ENCODE results near the gene CUL1.

The CUL1 gene

DNA sequence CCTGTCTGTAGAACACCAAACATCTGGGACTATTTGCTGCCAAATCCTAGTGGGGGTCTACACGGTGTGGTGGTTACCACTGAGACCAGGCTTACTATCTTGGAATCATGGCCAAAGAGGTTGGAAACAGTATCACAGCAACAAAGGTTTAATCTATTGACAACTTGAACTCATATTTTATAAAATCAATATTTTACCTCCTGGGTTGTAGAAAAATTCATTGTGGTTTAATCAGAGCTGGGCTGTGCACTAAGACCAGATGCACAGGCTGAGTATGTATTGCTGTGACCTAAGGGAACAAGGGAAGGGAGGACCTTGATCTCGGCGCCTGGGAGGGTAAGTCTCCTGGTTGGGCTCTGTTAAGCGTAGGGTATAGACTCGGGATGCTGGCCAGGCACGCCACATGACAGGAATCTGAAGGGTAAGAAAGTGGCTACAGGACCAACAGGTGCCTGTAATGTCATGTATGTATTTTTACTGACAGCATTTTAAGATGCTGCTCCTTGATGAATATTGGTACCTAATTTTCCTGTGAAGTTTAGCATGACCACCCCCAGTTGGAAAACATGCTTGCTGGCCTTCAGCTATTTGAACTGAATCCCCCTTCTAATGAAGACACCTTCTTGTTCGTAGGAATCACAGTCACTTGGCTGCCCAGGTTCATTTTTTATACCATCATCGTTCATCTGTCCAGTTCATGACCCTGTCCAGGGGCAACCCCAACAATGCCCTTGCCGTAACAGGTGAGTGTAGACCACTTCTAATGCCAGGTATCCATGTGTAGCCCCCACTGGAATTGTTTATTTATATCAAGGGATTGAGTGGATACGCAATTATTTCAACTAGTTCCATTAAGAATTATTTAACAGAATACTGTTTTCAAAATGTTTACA, 105.9 kb downstream of the CUL1 start:
- DNase-seq (ENCODE audit: low read depth), result no peak

DNA sequence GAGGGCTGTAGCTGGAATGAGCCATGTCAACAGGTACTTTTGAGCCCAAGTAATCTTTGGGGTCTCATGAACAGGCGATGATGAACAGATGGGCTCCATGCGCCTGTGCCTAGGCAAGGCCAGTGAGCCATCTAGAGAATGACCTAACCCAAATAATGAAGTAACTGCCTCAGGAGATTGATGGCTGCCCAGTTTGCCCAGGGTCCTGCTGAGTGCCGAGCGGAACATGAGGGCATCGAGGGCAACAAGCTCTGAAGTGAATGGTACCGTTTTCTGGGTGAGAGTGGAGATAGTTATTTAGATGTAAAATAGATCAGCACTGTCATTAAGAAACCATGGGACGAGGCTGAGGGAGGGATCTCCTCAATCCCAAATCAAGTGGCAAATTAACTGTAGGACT, 107.5 kb downstream of the CUL1 start:
- no peak for DNase-seq (ENCODE audit: low read depth)

DNA sequence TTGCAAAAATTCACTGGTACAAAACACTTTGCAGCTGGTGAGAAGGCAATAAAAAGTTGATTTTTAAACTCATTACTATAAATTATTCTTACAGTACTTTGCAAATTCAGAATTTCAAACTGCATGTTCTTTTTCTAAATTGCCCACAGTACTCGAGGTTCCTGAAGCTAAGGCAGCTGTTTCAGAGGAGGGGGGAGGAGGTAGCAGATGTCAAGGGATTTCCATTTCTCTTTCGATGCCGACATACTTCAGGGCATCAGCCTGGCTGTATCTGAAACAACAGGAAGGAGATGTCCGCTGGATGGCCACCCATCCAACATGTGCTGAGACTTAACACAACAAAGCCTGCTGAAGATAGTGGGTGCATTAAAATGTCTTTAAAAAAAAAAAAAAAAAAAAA, 108.7 kb downstream of the CUL1 start:
- DNase-seq (ENCODE audit: low read depth), result no peak

DNA sequence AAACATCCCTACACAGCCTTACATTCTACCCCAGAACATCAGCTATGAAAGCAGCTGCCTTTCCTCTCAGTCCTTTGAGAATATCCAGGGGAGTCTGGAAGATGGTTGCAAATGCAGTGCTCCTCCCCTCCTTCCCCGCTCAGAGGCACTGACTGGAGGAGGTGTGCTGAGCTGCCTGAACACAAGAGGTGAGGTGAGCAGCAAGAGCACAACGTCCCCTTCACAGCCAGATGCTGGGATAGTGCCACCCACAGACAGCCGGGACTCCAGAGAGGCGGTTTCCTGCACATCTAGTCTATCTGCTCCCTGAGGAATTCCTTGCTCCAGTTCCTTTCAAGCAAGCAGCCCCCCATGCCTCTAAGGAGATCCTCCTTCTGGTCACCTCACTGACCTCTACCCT, 111.2 kb downstream of the CUL1 start:
- no peak for DNase-seq (ENCODE audit: low read depth)

DNA sequence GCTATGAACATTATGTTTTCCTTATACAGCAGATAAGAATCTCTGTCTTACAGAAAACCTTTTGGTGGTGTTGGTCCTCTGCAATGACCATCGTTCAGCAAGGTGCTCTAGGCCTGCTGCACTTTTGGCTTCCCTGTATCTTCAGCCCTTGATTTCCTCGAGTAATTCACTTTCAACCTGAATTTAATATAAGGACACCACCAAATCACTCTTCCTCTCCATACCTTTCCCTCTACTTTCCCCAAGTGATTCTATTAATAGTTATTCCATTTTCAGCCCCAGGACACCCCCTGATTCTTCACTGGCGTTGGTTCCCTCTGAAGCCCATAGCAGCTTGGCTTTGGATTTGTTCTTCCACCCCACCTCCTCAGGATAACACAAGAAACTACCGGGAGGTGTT, 113.2 kb downstream of the CUL1 start:
- DNase-seq (ENCODE audit: low read depth), result no peak

DNA sequence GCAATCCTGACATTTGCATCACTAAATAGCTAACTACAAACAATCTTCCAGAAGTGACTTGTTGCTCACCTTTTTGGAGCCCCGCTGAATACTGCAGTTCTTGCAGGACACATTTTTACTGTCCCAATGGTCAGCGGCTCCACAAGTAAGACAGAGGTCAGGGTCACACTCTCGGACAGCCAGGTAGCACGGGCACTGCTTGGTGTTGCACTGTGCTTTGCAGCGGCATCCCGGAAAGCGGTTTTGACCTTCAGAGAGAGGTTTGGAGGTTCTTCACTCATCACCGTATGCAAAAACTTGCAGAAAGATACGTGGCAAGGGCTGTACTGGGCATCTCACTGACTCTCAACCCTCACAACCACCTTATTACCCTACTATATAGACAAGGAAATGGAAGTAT, 115.2 kb downstream of the CUL1 start:
- DNase-seq (ENCODE audit: low read depth), result no peak

DNA sequence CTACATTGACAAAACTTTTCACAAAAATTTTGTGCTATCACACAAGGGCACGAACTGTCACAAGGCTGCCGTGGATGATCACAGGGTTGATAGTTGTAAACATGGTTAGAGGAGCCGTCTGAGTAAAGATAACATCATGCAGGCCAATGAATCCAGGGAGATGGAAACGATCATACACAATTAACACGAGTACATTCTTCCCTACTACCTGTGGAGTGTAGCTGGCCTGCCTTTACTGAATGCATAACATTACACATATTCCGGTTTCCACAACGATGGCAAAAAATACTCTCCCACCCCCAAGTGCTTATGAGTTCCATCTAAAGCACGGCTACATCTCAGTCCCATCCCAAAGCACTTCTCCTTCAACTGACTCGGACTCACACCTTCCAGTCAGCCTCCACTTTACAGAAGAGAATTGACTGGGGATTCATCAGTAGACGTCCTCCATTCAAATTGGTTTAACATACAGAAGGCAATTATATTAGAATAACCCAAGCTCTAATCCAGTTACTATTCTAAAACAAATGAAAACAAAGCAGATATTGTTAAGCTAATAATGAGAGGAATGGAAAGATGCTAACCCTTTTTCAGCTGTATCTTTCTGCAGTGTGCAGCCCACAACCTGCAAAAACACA, 116.3 kb downstream of the CUL1 start:
- DNase-seq (ENCODE audit: low read depth), result no peak

DNA sequence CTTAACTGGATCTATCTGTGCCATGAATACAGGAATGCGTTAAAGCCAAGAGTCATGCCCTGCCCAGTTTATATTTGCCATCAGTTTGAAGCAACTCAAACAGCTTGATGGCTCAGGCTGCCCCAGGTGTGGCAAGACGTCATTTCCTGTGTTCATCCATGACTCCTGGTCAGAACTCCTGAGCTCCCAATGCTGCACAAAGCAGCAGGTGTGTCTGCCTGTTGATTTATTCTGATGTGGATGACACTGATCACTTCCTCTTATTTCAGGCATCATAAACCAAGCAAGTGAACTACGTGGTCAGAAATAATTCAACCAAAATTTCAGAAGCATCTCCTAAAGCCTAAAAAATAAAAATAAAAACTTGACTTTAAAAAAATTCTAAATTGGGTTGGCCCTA, 116.9 kb downstream of the CUL1 start:
- DNase-seq (ENCODE audit: low read depth), result no peak

DNA sequence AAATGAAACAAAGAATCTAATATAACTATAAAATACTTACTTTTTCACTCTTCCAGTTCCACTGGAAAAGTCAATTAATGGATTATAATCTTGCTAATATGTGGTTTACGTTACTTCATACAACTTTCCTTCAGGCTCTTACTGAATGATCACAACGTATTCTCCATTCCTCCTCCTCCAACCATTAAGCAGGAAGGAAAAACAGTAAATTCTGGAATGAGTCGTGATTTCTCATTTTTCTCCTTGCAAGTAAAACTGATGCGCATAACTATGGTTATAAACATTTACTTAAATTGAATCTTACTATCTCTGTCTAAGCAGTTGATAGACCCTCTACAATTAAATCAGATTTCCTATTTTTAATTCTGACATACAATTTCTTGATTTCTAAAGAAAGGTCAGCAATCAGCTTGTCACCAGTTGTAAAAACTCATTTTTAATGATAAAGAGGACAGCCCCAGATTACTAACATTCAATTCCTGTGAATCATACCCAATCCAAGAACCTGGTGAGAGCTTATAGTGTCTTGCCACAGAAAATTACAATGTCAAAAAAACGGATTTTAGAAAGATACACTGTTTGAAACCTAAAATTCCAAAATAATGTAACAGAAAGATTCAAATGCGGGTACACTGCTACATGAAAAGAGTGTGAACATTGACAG, 121.1 kb downstream of the CUL1 start:
- peak; percentile 69 for DNase-seq (ENCODE audit: low read depth)

DNA sequence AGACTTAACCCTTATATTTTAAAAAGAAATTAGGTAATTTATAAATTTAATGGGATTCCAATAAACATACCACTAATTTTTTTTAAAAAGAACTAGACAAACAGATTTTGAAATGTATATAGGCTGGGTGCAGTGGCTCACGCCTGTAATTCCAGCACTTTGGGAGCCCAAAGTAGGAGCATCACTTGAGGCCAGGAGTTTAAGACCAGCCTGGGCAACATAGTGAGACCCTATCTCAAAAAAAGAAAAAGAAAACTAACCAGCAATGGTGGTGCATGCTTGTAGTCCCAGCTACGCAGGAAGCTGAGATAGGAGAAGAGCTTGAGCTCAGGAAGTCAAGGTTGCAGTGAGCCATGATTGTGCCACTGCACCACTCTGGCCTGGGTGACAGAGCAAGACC, 122.7 kb downstream of the CUL1 start:
- no peak for DNase-seq (ENCODE audit: low read depth)

DNA sequence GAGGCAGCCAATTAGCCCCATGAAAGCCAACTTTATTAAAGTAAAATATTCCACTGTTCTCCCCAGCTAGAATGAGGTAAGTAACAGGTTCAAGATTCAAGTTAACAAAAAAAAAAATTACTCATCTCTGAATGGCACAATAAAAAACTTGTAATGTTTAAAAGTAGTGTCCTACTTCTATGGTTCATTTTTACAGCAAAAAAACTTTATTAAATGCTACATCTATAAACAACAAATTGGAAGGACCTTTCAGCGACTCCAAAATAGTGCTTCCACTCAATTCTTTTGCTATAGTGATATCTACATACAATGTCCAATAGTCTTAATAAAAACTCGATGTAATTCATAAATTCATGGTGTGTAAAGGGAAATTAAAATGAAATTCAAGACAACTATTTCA, 126.2 kb downstream of the CUL1 start:
- DNase-seq (ENCODE audit: low read depth), result no peak

DNA sequence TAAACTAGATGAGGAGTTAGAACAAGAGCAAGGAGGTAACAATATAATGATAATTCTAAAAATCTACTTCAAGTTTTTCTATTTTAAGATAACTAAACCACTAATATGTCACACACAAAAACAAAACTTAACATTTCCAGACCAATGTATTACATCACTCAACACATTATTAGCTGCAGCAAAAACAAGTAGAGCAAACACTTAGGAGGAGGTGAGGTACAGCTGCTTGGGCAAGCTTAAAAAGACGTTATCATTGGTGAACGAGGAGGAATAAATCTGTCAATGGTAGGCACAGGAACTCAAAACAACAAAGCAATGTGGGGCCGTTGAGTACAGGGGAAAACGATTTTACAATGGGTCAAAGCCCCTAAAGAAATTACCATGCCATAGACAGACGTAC, 126.6 kb downstream of the CUL1 start:
- no peak for DNase-seq (ENCODE audit: low read depth)

DNA sequence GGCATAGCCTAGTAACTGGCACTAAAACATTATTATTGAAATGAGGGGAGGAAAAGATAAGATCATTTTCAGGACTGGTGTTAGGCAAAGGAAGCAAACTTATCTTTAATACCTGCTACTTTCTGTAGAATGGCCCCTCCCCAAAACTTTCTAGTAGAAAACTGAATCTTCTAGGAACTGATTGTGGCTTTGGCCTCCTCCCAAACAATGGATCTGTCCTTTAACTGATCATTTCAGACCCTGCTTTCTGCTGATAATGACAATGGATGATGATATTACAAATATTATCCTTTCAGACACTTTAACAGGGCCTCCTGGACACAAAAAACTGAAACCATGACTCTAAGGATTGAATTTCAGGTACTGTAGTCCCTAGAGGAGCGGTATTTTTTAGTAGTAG, 130.3 kb downstream of the CUL1 start:
- DNase-seq (ENCODE audit: low read depth), result no peak

DNA sequence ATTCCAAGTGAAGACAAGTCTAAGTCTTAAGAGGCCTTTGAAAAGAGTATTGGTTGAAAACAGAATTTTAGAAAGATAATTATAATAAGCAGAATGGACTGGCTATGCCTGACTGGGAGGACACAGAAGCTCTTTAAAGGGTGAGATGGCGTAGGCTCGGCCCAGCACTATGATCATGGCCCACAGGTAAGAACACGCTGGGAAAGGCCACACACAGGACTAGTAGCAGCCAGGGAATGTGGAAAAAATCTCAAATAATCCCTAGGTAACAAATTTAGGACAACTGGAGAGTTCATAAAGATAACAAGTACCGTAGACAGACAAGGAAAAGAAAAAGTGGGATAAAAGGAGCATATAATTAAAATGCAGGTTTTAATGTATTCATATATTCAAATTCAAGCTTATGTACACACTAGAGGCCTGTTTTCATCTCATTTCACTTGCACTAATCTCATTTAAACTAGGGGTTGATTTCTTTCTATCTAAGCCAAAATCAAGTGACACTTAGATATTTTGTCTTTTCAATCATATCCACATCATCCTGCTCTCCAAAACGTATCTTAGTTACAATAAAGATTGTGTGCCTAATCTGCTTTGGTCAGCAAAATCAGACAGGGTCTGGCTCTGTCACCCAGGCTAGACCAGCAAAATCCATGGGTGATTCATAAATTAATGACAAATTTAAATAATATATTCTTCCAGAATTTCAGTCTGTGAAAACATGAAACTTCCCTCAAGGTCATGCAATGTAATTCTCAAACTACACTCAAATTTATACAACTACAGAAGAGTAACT, 132.4 kb downstream of the CUL1 start:
- no peak for DNase-seq (ENCODE audit: low read depth)

DNA sequence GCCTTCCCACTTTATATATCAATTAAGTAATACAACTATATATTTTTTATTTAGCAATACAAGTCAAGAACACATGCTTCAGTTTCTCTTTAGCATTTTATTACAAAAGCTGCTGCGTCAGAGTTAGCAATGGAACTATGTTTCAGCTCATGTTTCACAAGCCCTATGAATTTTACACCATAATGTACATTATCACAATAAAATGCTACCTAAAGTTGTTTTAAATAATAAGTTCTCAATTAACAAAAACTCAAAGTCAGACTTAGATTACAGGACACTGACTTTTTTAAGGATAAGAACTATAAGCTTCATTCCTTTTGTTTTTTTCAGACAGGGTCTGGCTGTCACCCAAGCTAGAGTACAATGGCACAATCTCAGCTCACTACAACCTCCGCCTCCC, 133.1 kb downstream of the CUL1 start:
- DNase-seq (ENCODE audit: low read depth), result no peak

DNA sequence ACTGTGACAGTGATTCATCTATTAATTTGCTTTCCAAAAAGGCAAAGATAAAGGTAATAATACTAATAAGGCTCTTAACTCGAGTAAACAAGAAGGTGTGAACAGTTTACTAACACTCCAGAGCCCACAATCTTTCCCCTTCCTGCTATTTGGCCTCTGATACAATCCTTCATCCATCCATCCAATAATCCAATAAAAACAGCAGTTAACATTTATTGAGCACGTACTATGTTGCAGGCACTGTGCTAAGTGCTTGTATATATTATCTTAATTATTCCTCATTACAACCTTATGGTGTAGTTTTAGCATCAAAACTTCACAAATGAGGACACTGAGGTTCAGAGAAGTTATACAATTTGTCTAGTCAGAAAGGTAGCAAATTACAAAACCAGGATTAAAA, 135.9 kb downstream of the CUL1 start:
- no peak for DNase-seq (ENCODE audit: low read depth)

DNA sequence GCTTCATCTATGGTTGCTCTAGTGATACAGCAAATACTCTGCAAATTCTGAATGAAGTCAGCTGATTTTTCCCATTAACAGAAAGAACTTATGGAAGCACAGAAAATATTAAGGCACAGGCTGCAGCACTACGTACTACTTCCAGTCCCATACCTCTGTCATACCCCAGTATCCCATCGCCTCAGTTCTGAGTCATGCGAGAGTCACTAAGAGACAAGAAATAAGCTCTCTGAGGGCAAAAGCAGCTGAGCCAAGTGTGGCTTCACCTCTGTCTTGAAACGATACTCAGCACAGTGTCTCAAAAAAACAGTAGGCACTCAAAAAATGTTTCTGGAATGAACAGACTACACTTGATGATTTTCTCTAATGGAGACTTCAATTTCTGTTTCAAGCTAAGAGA, 137.2 kb downstream of the CUL1 start:
- DNase-seq (ENCODE audit: low read depth), result no peak

DNA sequence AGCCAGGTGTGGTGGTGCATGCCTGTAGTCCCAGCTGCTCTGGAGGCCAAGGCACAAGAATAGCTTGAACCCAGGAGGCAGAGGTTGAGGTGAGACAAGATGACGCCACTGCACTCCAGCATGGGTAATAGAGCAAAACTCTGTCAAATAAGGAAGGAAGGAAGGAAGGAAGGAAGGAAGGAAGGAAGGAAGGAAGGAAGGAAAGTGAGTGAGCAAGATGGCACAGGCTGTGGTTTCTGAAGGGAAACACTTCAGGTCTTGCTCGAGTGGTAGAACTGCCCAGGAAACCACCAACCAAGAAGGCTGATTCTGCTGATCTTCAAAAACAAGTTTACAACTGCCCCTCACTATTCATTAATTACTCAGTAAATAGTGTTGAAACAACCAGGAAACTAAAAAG, 140.2 kb downstream of the CUL1 start:
- no peak for DNase-seq (ENCODE audit: low read depth)

DNA sequence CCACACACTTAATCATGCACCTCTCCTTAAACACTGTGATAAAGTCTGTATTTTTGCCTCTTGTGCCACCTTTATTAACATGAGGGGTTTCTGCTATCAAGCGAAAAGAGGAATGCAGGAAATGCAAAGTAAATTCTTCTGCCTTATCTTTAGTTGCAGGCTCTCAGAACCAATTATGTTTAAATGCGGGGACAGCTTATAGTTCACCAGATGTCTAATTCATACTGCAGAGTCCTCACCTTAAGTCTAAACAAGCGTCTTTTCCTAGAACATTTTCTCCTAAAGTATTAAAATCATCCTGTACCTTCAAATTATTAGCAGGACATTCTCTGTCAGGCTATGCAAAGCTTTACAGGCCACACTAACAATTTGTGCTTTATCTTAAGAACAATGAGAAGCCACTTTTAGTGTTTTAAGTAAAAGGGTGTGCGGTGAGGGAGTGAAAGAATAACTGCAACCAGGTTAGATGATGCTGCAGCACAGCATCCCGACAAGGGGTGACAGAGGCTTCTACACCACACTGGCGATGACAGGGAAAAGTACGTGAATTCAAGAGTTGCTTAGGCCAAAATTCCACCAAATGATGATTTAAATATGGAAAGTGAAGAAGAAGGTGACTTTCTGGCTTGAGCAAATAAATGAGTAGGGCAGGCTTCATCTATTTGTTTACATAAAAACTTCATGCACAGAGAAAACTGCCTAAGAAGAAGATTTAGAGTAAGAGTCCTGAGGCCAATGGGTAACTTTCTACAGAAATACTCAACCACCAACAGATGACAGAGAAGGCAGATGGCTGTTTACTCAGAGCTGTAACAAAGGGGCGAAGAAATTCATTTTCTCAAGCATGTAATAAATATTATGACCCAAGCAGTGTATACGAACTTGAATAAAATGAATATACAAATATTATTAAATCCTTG, 149.4 kb downstream of the CUL1 start:
- no peak for DNase-seq (ENCODE audit: low read depth)

DNA sequence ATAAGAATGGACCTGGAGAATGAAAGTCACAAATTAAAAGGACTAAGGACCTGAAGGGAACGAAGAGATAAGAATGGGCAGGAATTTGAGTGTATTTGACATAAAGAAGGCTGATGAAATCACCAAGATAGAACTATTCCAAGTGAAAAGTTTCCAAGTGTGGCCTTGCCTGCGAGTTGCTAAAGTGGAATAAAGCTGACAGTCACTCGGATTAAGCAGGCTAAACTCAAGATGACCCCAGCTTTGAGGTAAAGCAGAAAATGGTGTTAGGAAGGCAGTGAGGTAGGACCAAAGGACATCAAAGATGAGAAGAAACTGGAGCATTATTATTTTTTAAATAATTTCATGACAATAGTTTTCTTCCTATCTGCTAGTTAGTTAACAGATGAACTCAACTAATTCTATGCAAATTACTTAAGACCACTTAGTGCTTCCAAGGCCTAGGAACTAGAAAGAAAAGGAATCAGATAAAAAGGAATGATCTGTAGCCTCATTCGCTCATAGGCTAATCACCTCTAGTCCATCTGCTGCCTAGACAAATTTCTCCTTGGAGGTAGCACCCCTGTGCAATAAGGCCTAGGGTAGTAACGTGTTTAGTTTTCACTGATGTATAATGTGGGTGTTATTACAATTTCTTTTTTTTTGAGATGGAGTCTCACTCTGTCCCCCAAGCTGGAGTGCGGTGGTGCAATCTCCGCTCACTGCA, 150.8 kb downstream of the CUL1 start:
- no peak for DNase-seq (ENCODE audit: low read depth)

DNA sequence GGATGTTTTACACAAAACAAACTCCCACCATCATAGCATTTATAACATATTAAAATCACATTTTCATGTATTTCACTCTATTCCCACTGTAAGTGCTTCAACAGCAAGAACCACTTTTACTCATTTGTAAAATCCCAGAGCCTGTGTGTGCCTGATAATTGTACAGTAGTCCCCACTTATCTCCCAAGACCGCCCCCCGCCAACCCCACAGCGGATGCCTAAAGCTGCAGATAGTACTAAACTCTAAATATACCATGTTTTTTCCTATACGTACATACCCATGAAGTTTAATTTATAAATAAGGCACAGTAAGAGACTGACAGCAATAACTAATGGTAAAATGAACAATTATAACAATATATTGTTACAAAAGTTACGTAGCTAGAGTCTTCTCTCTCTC, 151.9 kb downstream of the CUL1 start:
- no peak for DNase-seq (ENCODE audit: low read depth)

All from EH (cell line).